Upper lobe of right lung (tissue), 1 donor: ENCODE measurements around the gene SYT13. TPM values are rescaled to one million over a fixed set of nuclear protein-coding genes. Genes with fewer than 3 reads are reported as not detected.

Experiments used
- ATAC-seq: fragments of 200-7000 bp; cut with Tn5 transposase; one replicate; pipeline ENCODE4 v1.9.1; 2020; ENCODE audit warnings: mild to moderate bottlenecking, moderate library complexity
- DNase-seq: peaks from one replicate; pipeline ENCODE4 v3.0.0-alpha.2; 2020
- H3K27ac ChIP-seq: fragments of 200-600 bp; one replicate; pipeline ENCODE4 v1.8.0; 2022
- H3K27me3 ChIP-seq: fragments of 200-600 bp; one replicate; pipeline ENCODE4 v1.8.0; 2022; ENCODE audit warnings: mild to moderate bottlenecking
- H3K36me3 ChIP-seq: fragments of 200-600 bp; one replicate; pipeline ENCODE4 v1.8.0; 2022
- H3K4me1 ChIP-seq: fragments of 200-600 bp; one replicate; pipeline ENCODE4 v1.8.0; 2022
- H3K4me3 ChIP-seq: fragments of 200-600 bp; one replicate; pipeline ENCODE4 v1.8.0; 2022; ENCODE audit warnings: mild to moderate bottlenecking
- H3K9me3 ChIP-seq: fragments of 200-600 bp; one replicate; pipeline ENCODE4 v1.8.0; 2022
- intact Hi-C: fragments of 100-400 bp; cut with DNase I; formaldehyde crosslinking; loops from one replicate; pipeline ENCODE4 v1.11.0; 2022
- total RNA-seq: library from RNA; stranded (reverse); fragmentation: NEBNext Ultra II Directional; extraction: Animal tissue kit (Norgen Biotek cat#: 25700); gene quantifications from one replicate; pipeline ENCODE4 v1.2.1, GENCODE V29; 2021
- TF ChIP-seq, protein P1 (sequence below): fragments of 200-600 bp; IDR thresholded peaks from one replicate; pipeline ENCODE4 v1.8.0; 2022; ENCODE audit warnings: antibody characterized with exemption
- donor health status: DM: no; HTN: yes; CAD: no; lungs with severe emphysema.

Gene SYT13
- total RNA-seq, 1 donor from 2014 or later, result not detected

DNA sequence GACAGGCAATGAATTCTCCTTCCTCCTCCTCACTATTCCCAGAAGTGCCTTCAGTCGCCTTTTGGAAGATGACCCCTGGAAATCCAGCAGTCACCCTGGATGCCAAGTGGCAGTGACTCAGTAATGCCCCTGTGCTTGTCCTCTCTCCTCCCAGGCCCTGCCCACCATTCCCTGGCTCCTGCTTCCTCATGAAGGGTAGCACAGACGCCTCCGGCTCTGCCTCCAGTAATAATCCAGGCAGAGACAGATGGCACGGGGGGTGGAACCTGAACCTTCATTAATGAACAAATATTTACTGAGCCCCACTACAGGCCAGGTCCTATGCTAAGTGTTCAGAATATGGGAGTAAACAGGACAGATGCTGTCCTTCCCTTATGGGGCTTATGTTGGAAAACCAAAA lies 23.2 kb downstream of the SYT13 start:
- Histone ChIP-seq H3K27ac (no peak overlapping the region), H3K9me3 (no peaks in the 10 kb centered on the region), H3K4me1 (no peaks in the 10 kb centered on the region), H3K36me3 (no peaks in the 10 kb centered on the region), H3K4me3 (no peak overlapping the region), H3K27me3 (peaks cover 7% of the 10 kb centered on the region)
- no peak for ATAC-seq
- TF ChIP-seq, protein P1, sequence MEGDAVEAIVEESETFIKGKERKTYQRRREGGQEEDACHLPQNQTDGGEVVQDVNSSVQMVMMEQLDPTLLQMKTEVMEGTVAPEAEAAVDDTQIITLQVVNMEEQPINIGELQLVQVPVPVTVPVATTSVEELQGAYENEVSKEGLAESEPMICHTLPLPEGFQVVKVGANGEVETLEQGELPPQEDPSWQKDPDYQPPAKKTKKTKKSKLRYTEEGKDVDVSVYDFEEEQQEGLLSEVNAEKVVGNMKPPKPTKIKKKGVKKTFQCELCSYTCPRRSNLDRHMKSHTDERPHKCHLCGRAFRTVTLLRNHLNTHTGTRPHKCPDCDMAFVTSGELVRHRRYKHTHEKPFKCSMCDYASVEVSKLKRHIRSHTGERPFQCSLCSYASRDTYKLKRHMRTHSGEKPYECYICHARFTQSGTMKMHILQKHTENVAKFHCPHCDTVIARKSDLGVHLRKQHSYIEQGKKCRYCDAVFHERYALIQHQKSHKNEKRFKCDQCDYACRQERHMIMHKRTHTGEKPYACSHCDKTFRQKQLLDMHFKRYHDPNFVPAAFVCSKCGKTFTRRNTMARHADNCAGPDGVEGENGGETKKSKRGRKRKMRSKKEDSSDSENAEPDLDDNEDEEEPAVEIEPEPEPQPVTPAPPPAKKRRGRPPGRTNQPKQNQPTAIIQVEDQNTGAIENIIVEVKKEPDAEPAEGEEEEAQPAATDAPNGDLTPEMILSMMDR, result no peak
- no peak for DNase-seq
- intact Hi-C loops, result no loop called here

DNA sequence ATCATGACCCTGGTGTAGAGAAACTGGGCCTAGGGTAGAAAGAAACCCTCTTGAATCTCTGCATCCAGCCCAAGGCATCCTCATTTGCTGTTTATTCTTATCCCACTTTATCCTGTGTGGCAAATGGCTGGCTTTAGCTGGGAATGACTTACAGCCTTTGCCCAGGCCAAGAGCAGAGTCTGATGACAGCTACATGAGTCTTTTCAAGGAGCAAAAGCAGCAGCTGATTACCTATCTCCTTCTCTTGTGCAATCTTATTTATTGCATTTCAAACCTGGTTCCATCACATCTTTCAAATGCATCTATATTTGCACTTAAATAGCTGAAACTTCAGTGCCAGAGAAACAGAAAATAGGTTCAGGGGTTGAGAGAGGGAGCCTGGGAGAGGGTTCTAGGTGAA lies 26.1 kb downstream of the SYT13 start:
- no peaks in the 10 kb centered on the region for H3K36me3 ChIP-seq
- DNase-seq (no peak), ATAC-seq (no peak)
- TF ChIP-seq, protein P1, result no peak
- H3K27ac ChIP-seq, result no peak overlapping the region
- peaks cover 7% of the 10 kb centered on the region for H3K27me3 ChIP-seq
- no peaks in the 10 kb centered on the region for H3K9me3 ChIP-seq
- intact Hi-C loops, result no loop called here
- no peaks in the 10 kb centered on the region for H3K4me1 ChIP-seq
- H3K4me3 ChIP-seq, result no peak overlapping the region

DNA sequence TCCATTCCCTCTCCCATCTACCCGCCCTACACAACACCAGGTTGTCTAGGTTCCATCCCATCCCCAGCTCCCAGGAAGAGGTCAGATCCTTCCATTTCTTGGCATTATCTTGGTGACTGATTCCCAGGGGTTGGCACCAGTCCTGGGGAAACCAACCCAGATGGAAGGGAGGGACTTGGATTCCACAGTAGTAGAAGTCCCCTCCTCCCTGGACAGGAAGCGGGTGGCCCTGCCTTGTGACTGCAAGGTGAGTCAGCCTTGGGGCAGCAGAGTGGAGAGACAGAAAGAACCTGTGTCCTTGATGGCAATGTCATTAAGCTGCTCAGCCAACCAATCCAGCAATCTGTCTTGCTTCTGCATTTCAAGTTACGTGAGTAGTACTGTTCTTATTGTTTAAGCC lies 26.5 kb downstream of the SYT13 start:
- DNase-seq, result no peak
- no peaks in the 10 kb centered on the region for H3K9me3 ChIP-seq
- no peak for ATAC-seq
- no peaks in the 10 kb centered on the region for H3K4me1 ChIP-seq
- peaks cover 7% of the 10 kb centered on the region for H3K27me3 ChIP-seq
- intact Hi-C loops, result no loop called here
- no peak overlapping the region for H3K4me3 ChIP-seq
- H3K27ac ChIP-seq, result no peak overlapping the region
- H3K36me3 ChIP-seq, result no peaks in the 10 kb centered on the region
- TF ChIP-seq, protein P1, result no peak

DNA sequence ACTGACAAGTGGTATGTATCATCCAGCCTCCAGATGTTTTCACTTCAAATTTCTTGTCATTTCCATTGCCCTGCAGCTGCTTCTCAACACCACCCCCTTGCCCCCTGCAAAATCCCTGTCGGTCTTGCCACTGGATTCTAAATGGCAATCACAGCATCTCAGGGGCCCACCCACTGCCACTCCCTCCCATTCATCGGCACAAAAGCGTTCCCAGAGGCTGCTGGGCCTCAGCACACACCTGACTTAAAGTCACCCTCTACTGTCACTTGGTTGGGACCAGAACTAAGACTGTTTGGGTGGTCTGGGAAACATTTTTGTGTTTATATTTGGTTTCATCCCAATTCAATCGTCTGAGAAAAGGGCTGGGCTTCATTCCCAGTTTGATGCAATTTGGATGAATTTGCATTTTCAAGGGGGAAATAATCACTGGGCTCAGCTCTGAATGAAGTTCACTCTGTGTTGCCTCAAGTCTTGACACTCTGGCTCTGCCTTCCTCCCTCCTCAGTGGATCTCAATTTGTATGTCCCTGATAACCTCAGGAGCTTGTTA lies 27.1 kb downstream of the SYT13 start:
- Histone ChIP-seq H3K9me3 (no peaks in the 10 kb centered on the region), H3K27me3 (peaks cover 7% of the 10 kb centered on the region), H3K4me1 (no peaks in the 10 kb centered on the region), H3K36me3 (no peaks in the 10 kb centered on the region), H3K4me3 (no peak overlapping the region), H3K27ac (no peak overlapping the region)
- no peak for ATAC-seq
- TF ChIP-seq, protein P1, result no peak
- intact Hi-C loops, result no loop called here
- no peak for DNase-seq

DNA sequence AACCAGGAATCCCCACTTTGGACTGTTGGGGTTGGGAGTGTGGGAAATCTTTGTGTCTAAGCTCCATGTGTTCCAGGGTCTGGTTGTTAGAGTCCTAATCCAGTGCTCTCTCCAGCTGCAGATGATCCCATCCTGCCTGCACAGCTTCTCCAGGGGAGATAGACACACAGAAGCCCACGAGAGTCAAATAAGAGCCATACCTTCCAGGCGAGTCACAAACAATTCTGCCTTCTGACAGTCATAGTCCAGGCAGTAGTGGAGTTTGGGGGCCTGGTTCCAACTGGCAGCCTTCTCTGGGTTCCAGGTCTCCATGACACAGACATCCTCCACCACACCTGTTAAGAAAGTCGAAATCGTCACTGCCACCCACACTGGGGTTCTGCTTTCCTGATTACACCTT lies 32.1 kb downstream of the SYT13 start:
- Histone ChIP-seq H3K36me3 (no peaks in the 10 kb centered on the region), H3K4me3 (no peak overlapping the region), H3K9me3 (no peaks in the 10 kb centered on the region), H3K27ac (no peak overlapping the region), H3K27me3 (no peaks in the 10 kb centered on the region), H3K4me1 (peaks cover 4% of the 10 kb centered on the region)
- ATAC-seq (no peak), DNase-seq (no peak)
- TF ChIP-seq, protein P1, result no peak
- intact Hi-C loops, result no loop called here

DNA sequence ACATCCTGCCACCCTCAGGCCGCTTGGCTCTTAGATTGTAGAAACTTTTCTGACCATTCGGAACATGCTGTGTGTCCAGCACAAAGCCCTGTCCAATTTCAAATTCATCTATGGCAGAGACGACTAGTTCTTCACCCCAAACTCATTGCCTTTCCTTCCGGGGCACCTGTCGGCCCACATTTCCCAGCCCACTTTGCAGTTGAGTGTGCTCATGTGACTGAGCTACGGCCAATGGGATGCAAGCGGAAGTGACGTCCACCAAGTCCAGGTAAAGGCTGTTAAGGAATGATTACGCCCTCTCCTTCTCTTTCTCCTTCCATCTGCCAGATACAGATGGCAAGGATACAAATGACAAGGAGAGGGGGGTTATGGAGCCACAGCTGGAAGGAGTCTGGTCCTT lies 32.5 kb downstream of the SYT13 start:
- Histone ChIP-seq H3K27me3 (no peaks in the 10 kb centered on the region), H3K27ac (no peak overlapping the region), H3K4me1 (peaks cover 4% of the 10 kb centered on the region), H3K4me3 (no peak overlapping the region), H3K36me3 (no peaks in the 10 kb centered on the region), H3K9me3 (no peaks in the 10 kb centered on the region)
- no peak for DNase-seq
- no peak for ATAC-seq
- TF ChIP-seq, protein P1, result no peak
- intact Hi-C loops, result no loop called here
